Stomach (tissue), 4 donors: Measurements from ENCODE around the gene SPDYC.

ENCODE experiments used
- CTCF ChIP-seq, 7 experiments: fragments of 450-650 bp in 4 of 7; fragments of 200-600 bp in 3 of 7; sonication (generic) in 3 of 7; IDR thresholded peaks; one replicate each; pipeline ENCODE4 v1.5.1; 2016 to 2019; ENCODE audit warnings: antibody characterized with exemption in 7 of 7, control low read depth in 2 of 7, mild to moderate bottlenecking in 1 of 7
- EP300 ChIP-seq: sonication (generic); formaldehyde crosslinking; IDR thresholded peaks from one replicate; pipeline ENCODE4 v1.6.1; 2017; ENCODE audit warnings: antibody characterized with exemption
- POLR2A ChIP-seq, 4 donors: fragments of 450-650 bp; IDR thresholded peaks; one replicate each; pipeline ENCODE4 v1.6.1; 2016; ENCODE audit warnings: antibody characterized with exemption in 4 of 4, control low read depth in 2 of 4, mild to moderate bottlenecking in 1 of 4, moderate library complexity in 1 of 4
- POLR2AphosphoS5 ChIP-seq, 3 donors: sonication (generic); formaldehyde crosslinking; IDR thresholded peaks; one replicate each; pipeline ENCODE4 v1.6.1; 2016; ENCODE audit warnings: antibody characterized with exemption in 3 of 3

- TF ChIP-seq POLR2A (IDR thresholded peaks at IDR 0.05) (no peak), CTCF (IDR thresholded peaks at IDR 0.05) (no peak), POLR2AphosphoS5 (IDR thresholded peaks at IDR 0.05) (no peak), EP300 (no peak)
Measured at GRCh38 chr11:65165410-65166317, 4.4 kb upstream of the SPDYC start.
